Stimulated activated CD8-positive, alpha-beta memory T cell treated with anti-CD3 and anti-CD28 coated beads, Interleukin-7, amount 100 ng/mL, for 1 hour (primary cell): ENCODE measurements around the gene SLC29A3.
"Not testable (repeated sequence)": the region's sequence is repeated elsewhere in the genome, so short reads cannot be mapped to it uniquely, and the experiment has no call there.

Experiments used
- DNase-seq, 2 donors: peaks; one replicate each; pipeline ENCODE4 v3.0.0-alpha.2; 2020; ENCODE audit warnings: low read depth in 2 of 2

The SLC29A3 gene

DNA sequence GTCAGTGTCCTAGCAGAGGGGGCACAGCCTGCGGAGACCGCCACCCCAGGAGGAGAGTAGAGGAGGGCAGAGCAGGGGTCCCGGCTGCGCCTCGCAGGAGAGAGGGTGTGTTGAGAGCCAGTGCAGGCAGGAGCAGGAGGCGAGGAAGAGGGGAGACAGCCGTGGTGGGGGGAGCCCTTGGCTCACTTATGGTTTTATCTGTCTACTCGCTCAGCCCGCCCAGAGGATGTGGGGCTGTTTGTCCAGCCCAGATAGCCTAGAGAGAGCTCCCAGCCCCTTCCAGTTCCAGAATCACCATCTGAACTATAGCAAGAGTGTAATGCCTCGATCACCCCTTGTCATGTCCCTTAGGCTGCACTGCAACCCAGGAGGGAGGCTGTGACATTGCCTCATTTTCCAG lies 26.6 kb downstream of the SLC29A3 start:
- DNase-seq, result no peak

DNA sequence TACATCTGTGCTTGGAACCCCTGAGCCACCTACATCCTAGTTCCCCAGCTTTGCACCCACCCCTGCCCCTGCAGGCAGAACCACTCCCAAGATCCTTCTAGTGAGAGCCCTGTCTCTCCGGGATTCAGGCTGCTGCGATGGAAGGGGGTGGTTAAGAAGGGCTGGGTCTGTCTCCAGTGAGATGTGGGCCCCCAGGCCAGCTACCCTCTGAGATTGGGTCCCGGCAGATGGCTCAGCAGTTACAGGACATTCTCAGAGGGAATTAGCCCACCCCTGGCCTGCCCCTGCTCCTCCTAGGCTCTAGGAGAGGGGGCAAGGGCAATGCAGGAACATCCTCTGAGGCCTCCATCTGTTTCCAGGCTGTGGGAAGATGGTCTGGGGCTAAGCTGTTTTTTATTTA lies 27.7 kb downstream of the SLC29A3 start:
- DNase-seq, result no peak

DNA sequence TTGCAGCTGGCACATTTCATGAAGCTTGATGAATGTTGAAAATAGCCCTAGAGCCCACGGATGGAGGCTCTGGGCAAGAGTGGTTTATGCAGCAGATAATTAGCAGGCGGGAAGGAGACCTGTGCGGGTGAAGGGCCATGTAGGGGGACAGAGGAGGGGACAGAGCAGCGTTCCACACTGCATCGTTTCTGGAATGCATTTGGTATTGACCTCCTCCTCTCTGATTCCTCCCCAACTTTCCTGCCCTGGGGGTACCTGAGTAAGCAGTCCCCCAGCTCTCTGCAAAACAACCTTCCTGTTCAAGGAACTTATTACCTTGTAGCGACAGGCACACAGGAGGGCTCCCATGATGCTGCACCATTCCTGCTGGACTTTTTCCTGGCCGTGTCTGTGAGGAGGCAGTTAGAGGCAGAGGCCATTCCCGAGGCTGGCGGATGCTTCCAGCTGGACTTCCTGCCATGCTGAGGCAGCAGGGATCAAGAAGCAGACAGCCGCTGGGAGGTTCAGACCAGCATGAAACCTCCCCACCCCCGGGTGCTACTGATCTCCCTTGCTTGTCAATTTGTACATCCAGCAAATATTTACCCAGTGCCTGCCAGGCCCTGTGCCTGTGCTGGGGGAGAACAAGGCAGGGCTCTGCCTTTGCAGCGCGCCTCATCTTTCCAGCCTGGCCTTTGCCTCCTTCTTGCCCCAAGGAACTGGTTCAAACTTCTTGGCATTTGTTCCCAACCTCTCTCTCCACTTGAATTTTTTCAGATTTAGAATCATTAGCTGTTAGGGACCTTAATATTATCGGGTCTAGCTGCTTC lies 28.7 kb downstream of the SLC29A3 start:
- no peak for DNase-seq

DNA sequence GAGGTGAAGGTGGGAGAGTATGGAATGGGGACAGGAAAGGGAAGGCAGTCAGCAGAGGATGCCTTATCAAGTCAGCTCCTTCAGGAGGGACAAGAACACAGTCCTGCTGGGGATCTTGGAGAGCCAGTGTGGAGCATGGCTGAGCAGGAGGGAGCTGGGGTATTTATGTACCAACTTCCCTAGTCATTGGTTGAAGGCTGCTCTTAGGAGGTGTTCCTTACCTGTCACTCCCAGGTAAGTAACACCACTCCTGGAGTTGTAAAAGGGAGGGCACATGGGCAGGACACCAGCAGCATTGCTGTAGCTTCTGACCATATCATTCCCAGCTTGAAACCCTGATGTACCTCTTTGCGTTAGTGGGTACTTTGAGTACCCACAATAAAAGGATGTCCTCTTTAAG lies 29.8 kb downstream of the SLC29A3 start:
- no peak for DNase-seq

DNA sequence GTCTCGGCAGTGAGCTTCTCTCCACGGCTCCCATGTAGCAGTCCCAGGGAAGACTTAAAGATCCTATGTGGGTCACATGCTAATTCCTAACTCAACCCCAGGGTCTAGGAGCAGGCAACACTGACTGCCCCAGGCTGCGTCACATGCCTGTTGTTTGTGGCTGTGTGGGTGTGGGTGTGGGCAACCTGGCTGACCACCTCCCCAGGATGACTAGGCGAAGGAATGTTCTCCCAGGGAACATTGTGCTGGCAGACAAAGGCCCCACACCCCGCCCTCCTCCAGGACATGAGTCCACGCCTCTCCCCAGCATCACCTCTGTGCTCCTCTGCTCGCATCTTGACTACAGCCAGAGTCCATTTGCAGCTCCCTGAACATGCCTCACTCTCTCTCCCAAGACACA lies 30.3 kb downstream of the SLC29A3 start:
- DNase-seq, result no peak

DNA sequence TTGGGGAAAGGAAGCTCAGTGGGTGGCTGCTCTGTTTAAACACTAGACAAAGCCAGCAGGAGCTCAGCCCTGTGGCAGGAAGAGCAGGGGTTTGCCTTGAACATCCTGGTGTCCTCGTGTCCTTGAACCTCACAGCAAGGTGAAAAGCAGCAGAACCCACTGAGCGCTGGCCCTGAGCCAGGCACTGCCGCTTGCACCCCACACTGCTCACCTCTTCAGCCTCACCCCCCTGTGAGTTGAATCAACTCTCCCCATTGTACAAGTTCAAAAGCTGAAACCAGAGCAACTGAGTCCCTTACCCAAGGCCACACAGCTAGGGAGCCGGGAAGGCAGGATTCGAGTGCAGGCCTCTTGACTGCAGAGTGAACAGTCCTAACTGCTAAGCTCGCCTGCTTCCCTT lies 32.0 kb downstream of the SLC29A3 start:
- no peak for DNase-seq

DNA sequence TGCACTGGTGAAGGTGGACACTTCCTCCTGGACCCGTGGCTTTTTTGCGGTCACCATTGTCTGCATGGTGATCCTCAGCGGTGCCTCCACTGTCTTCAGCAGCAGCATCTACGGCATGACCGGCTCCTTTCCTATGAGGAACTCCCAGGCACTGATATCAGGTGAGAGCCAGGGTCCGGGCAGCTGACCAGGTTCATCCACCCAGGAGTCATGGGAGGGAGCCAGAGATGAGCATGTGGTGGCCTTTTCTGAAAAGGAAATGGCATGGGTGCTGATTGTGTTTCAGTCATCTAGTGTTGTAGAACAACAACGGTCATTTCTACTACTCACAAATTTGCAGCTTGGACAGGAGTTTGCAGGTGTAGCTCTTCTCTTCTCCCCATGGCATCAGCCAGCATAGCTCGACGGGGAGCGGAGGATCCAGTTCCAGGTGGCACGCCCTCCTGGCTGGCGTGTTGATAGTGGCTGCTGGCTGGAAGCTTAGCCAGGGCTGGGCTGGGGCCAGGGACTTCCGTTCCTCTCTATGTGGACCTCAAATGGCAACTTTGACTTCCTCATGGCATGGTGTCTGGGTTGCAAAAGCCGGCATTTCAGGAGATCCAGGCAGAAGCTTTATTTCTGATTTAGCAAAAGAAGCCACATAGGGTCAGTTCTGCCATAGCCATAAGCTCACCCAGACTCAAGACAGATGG lies 32.7 kb downstream of the SLC29A3 start:
- no peak for DNase-seq

DNA sequence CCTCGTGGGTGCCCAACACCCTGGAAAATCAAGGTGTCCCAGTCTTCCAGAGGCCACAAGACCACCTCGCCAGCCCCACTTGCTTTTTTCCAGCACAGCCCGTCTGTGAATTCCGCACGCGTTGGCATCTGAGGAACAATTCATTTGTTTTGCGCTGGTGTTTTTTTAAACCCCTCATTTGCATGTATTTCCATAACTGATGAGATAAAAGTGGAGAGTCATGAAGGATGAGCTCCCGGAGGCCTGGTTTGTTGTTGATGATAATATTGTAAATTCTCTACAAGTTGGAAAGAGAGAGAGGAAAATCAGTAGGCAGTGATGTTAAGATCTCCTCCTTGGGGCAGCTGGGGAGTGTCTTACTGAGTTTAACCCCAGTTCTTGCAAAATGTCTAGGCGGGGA lies 34.6 kb downstream of the SLC29A3 start:
- DNase-seq, result no peak

DNA sequence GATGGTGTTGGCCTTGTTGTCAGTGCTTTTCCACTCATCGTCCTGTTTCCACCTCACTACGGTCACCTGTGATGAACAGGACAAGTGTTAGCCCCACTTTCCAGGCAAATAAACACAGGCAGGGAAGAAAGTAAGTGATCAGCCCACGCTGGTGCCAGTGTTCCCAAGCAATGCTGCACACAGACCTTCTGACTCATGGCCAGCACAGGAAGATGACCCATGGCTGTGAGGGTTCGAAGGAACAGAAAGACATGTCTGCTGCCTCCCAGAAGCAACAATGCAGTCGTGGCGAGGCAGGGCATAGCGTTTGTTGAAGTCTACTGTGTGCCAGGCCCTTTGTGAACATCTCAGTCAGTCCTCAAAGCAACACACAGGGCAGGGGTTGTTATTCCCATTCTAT lies 35.7 kb downstream of the SLC29A3 start:
- DNase-seq, result no peak

DNA sequence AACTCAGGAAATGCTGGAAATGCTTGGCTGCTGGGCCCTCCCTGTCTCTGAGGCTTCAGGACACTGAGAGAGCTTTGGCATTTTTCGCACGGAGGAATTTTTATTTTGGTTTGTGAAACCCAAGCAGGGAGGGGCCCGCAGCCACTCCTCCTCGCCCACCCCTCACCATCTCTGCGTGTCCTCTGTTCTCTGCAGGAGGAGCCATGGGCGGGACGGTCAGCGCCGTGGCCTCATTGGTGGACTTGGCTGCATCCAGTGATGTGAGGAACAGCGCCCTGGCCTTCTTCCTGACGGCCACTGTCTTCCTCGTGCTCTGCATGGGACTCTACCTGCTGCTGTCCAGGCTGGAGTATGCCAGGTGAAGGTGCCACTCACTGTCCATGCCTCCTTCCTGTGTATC lies 36.8 kb downstream of the SLC29A3 start:
- DNase-seq, result no peak

DNA sequence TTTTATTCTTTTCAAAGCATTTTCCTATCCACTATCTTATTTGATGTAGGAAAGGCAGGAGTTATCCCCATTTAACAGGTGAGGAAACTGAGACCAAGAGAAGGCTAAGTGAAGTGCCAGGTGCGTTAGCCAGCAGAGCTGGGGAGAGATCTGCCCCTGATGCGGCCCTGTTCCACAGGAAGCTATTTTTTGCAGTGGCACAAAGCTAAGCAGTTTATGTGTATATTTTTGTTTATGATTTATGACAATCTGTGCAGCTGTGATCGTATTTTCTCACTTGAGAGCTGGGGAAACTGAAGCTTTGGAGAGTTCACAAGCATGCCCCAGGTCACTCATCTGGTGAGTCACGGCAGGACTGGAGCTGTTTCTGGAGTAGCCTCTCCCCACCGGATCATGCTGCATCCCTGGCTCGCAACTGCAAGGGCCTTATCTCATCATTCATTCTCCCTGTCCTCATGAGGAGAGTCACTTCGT lies 38.8 kb downstream of the SLC29A3 start:
- no peak for DNase-seq

DNA sequence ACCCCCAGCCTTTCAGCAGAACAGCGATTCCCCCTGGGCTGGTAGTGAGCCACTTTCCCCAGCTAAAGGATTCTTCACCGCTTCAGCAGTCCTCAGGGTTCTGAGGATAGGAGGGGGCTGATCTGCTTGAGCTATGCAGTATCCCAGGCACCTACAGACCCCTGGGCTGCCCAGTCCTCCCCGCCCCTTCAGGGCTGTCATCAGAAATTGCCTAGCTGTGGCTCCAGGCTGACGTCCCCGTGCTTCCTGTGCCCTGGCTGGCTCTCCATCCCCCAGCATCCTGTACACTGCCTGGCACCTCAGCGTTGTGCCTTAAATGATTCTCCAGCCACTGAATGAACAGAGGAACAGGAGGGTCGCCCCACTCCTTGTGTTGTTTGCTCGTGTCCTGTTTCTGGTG lies 39.2 kb downstream of the SLC29A3 start:
- DNase-seq, result no peak

DNA sequence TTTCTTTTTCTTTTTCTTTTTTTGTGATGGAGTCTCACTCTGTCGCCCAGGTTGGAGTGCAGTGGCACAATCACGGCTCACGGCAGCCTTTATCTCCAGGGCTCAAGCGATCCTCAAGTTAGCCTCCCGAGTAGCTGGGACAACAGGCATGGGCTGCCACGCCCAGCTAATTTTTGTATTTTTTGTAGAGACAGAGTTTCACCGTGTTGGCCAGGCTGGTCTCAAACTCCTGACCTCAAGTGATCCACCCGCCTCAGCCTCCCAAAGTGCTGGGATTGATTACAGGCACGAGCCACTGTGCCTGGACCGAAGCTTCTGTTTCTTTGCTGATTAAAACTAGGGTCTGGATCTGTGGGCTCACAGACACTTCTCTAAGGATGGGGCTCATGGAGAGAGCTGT lies 39.8 kb downstream of the SLC29A3 start:
- not testable (repeated sequence) for DNase-seq

DNA sequence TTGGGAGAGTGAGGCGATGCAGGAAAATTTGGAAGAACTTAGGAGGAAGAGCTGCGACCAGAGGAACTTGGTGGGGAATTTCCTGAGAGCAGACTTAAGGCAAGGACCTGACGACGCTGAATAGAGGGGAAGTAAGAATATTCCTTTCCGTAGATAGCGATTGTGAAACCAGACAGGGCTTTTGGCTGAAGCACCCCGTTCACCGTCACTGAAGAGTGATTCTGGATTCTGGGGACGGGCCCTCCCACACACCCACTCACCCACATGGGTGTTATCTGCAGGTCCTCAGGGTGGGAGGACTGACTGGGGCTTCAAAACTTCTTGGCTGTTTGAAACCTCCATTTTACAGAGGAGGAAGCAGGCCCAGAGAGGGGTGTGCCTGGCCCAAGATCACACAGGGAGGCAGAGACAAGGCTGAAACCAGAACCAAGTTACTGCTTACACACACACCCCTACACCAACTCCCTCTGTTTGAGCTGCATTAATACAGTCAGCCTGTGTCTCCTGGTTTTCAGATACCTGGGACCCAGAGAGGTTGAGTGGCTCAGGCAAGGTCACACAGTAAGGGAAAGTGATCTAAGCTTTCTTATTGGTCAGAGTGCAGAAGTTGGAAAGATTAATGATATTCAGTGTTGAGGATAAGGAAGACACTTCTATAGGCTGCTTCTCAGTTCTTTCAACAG lies 40.4 kb downstream of the SLC29A3 start:
- no peak for DNase-seq

DNA sequence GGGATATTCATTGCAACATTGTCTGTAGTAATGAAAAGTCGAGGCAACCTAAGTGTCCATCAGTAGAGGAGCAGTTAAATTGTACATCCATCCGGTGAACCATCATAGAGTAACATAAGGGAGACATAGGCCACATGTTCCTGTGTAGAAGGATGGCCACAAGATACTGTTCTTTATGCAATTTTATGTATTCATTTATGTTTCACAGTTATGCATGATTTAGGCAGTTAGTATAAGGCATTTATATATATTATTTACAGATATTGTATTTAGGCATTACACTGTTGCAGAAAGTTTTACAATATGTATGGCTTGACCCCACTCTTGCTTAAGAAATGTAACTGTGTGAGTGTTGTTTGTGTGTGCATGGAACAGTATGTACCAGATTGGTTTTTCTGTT lies 41.7 kb downstream of the SLC29A3 start:
- DNase-seq, result no peak

DNA sequence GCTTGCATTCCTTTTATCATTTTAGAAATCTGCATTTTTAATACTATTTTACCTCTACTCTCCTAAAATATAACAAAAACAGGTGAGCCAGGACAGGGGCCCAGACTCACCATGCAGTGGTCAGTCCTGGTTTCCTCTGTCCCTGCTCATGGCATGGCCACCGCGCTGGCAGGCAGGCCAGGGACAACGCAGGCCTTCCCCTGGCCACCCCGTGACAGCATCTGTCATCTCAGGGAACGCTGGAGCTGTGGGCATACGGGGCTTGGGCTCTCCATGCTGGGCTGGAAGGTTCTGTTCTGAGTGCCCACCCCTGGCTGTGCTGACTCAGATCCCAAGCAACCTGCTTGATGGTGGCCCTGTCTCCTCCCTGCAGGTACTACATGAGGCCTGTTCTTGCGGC lies 42.5 kb downstream of the SLC29A3 start:
- DNase-seq, result no peak

DNA sequence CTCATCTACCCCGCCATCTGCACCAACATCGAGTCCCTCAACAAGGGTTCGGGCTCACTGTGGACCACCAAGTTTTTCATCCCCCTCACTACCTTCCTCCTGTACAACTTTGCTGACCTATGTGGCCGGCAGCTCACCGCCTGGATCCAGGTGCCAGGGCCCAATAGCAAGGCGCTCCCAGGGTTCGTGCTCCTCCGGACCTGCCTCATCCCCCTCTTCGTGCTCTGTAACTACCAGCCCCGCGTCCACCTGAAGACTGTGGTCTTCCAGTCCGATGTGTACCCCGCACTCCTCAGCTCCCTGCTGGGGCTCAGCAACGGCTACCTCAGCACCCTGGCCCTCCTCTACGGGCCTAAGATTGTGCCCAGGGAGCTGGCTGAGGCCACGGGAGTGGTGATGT lies 43.1 kb downstream of the SLC29A3 start:
- no peak for DNase-seq

DNA sequence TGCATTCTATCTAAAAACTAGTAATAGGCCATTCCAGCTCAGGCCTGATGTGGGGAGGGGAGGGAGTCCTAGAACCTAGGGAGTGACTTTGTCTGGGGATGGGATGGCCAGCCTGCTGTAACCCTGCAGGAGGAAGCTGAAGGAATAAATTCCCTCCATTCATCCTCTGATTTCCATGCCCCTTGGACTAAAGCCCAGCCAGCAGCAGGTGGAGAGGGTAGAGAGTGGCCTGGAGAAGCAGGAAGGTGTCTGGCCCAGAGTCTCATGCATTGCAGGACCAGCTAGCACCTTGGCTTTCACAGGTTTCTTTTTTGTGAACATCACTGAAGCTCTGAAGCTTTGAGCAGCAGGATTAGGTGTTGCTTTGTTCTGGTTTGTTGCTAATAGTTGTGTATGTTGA lies 44.9 kb downstream of the SLC29A3 start:
- DNase-seq, result no peak

DNA sequence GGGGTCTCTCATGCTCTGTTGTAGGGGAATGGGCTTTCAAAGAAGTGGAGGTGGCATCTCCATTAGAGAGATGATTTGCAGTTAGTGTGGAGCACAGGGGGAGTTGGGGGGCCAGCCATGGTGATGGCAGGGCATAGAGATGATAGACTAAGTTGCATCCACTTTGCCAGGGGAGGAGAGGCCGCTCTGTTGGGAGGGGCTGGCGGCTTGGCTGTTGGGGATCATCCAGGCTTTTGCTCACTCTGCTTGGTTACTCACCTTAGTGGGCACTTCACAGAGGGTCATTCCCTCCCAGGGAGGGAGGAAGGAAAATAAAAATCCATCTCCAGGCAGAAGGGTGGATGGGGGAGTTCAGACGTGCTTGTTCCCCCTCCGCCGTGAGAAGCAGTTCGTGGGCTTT lies 46.3 kb downstream of the SLC29A3 start:
- no peak for DNase-seq

DNA sequence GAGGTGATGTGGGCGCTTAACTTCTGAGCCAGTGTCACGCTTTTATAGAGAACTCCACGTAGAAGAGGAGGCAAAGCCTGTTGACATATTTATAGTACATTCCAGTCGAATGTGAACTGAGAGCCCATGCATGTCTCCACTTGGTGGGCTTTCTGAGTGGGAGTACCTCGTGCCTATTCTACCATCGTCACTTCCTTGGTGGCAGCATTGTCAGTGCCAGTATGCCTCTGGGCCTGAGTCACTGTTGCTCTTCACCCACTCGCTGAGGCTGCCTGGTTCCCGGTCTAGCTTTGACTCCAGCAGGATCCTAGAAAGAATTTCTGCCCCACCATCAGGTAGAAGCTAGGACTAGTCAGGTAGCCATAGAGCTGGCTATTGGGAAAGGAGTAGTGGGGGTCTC lies 47.6 kb downstream of the SLC29A3 start:
- DNase-seq, result no peak

DNA sequence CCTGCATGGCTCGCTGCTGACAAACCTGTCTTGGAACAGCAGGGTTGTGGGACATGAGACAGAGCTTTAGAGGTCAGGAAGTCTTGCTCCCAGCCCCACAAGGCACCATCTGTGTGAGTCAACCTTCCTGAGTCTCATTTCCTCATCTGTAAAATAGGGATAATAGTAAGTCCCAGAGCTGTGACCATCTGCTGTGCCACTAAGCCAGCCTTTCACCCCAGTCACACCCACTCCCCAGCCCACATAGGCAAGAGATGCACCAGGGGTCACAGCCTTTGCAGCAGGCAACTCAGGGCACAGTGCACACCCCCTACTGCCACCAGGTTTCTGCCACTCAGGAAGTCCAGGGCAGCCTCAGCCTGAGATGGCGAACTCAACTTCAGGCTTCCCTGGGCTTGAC lies 48.2 kb downstream of the SLC29A3 start:
- no peak for DNase-seq

DNA sequence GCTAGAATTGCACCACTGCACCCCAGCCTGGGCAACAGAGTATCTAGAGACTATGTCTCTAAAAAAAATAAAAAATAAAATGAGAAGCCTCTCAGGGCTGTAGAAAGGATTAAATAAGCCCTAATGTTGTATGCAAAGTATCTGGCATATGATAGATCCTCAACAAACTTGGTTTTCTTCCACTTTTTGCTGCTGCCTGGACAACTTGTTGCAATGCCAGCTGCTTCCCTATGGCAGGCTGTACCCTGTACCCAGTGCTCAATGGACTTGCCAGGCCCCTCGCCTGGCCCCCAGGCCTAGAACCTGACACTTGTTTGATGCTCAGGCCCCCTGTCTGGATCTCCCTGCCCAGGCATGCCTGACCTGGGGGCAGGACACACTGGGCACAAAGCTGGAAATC lies 49.1 kb downstream of the SLC29A3 start:
- DNase-seq, result no peak

DNA sequence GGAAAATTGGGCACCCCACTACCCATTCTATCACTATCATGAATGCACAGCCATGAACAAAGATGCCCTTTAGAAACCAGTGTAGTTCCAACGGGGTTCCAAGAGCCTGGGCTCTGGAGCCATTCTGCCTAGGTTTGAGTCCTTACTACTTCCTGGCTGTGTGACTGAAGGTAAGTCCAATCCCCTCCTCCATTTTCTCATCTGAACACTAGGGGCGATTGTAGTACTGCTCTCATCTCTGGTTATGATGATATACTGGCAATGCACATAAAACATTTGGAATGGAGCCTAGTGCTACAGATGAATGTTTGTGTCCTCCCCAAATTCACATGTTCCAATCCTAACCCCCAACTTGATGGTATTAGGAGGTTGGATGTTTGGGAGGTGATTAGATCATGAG lies 49.6 kb downstream of the SLC29A3 start:
- DNase-seq, result no peak
